ENCODE results near the gene NXPH1. TPM values are rescaled to one million over a fixed set of nuclear protein-coding genes. Genes with fewer than 3 reads are reported as not detected.

NXPH1 gene
- total RNA-seq, 1 experiment from 2014 or later: not detected

GRCh38 chr7:8549046-8549445, 115.6 kb downstream of the NXPH1 start:
- POLR2A ChIA-PET (ENCODE audit: low non-redundant PET): no interaction called here
- no peak overlapping the region for H3K4me3 ChIP-seq (ENCODE audit: low read depth, low read length, poor library complexity, severe bottlenecking)
- H3K4me1 ChIP-seq (ENCODE audit: insufficient read depth, low read length, poor library complexity, severe bottlenecking): no peaks in the 10 kb centered on the region
- no peaks in the 10 kb centered on the region for H3K36me3 ChIP-seq (ENCODE audit: insufficient read depth, low read length, poor library complexity, severe bottlenecking)
- TF ChIP-seq EZH2 (IDR thresholded peaks at IDR 0.05; ENCODE audit: borderline replicate concordance, low read depth, low read length, poor library complexity, severe bottlenecking): no peak
- no peak for TF ChIP-seq CTCF (conservative IDR thresholded peaks at IDR 0.05; ENCODE audit: low read depth, low read length)
- peaks cover 3% of the 10 kb centered on the region for H3K27me3 ChIP-seq (replicated peaks; ENCODE audit: insufficient read depth, low read depth, low read length, poor library complexity)
- intact Hi-C loops (cut with micrococcal nuclease; ENCODE audit: unreplicated experiment): no loop called here
- CTCF ChIA-PET: no interaction called here
- BruUV-seq (replicated peaks): no TSS peak
- H3K27ac ChIP-seq (ENCODE audit: low read depth, low read length, poor library complexity, severe bottlenecking): no peak overlapping the region
- no peaks in the 10 kb centered on the region for H3K9me3 ChIP-seq (ENCODE audit: low read depth, low read length, poor library complexity, severe bottlenecking)
- no peak for DNase-seq (ENCODE audit: low spot score)

- H3K4me3 ChIP-seq (ENCODE audit: low read depth, low read length, poor library complexity, severe bottlenecking): no peak overlapping the region
- peaks cover 28% of the 10 kb centered on the region for H3K27me3 ChIP-seq (replicated peaks; ENCODE audit: insufficient read depth, low read depth, low read length, poor library complexity)
- CTCF ChIA-PET: no interaction called here
- H3K36me3 ChIP-seq (ENCODE audit: insufficient read depth, low read length, poor library complexity, severe bottlenecking): no peaks in the 10 kb centered on the region
- intact Hi-C loops (cut with micrococcal nuclease; ENCODE audit: unreplicated experiment): no loop called here
- H3K4me1 ChIP-seq (ENCODE audit: insufficient read depth, low read length, poor library complexity, severe bottlenecking): no peaks in the 10 kb centered on the region
- POLR2A ChIA-PET (ENCODE audit: low non-redundant PET): no interaction called here
- H3K27ac ChIP-seq (ENCODE audit: low read depth, low read length, poor library complexity, severe bottlenecking): no peak overlapping the region
- BruUV-seq (replicated peaks): no TSS peak
- DNase-seq (ENCODE audit: low spot score): no peak
- TF ChIP-seq EZH2 (IDR thresholded peaks at IDR 0.05; ENCODE audit: borderline replicate concordance, low read depth, low read length, poor library complexity, severe bottlenecking) (no peak), CTCF (conservative IDR thresholded peaks at IDR 0.05; ENCODE audit: low read depth, low read length) (no peak)
- no peaks in the 10 kb centered on the region for H3K9me3 ChIP-seq (ENCODE audit: low read depth, low read length, poor library complexity, severe bottlenecking)
Measured at GRCh38 chr7:8560501-8560900, 127.1 kb downstream of the NXPH1 start.

DNA sequence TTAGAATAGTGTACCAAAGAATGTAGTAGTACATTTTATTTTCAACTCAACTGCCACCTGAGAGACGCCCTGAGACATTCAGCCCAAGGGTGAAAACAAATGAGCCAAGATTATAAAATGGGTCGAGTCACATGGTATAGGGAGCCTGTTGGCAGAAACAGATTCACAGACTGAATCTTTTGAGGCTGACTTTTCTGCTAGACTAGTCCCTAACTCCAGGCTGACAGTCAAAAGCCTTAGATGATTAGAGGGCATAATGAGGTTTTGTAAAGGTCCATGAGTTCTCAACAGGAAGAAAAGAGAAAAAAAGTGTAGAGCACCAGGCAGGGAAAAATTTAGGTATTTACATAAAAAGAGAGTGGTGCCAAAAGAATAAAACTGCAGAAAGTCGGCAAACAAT, 128.0 kb downstream of the NXPH1 start:
- no peaks in the 10 kb centered on the region for H3K9me3 ChIP-seq (ENCODE audit: low read depth, low read length, poor library complexity, severe bottlenecking)
- H3K27ac ChIP-seq (ENCODE audit: low read depth, low read length, poor library complexity, severe bottlenecking): no peak overlapping the region
- peaks cover 28% of the 10 kb centered on the region for H3K27me3 ChIP-seq (replicated peaks; ENCODE audit: insufficient read depth, low read depth, low read length, poor library complexity)
- no peak overlapping the region for H3K4me3 ChIP-seq (ENCODE audit: low read depth, low read length, poor library complexity, severe bottlenecking)
- POLR2A ChIA-PET (ENCODE audit: low non-redundant PET): no interaction called here
- no peak for DNase-seq (ENCODE audit: low spot score)
- no peaks in the 10 kb centered on the region for H3K4me1 ChIP-seq (ENCODE audit: insufficient read depth, low read length, poor library complexity, severe bottlenecking)
- H3K36me3 ChIP-seq (ENCODE audit: insufficient read depth, low read length, poor library complexity, severe bottlenecking): no peaks in the 10 kb centered on the region
- intact Hi-C loops (cut with micrococcal nuclease; ENCODE audit: unreplicated experiment): no loop called here
- TF ChIP-seq EZH2 (IDR thresholded peaks at IDR 0.05; ENCODE audit: borderline replicate concordance, low read depth, low read length, poor library complexity, severe bottlenecking): no peak
- CTCF ChIA-PET: no interaction called here
- no TSS peak for BruUV-seq (replicated peaks)

- TF ChIP-seq CTCF (conservative IDR thresholded peaks at IDR 0.05; ENCODE audit: low read depth, low read length) (no peak), EZH2 (IDR thresholded peaks at IDR 0.05; ENCODE audit: borderline replicate concordance, low read depth, low read length, poor library complexity, severe bottlenecking) (no peak)
Measured at GRCh38 chr7:8564281-8564680, 130.9 kb downstream of the NXPH1 start.

More at GRCh38 chr7:8564281-8564680, 130.9 kb downstream of the NXPH1 start:
- Histone ChIP-seq H3K27me3 (replicated peaks; ENCODE audit: insufficient read depth, low read depth, low read length, poor library complexity) (peaks cover 21% of the 10 kb centered on the region), H3K4me3 (ENCODE audit: low read depth, low read length, poor library complexity, severe bottlenecking) (no peak overlapping the region), H3K4me1 (ENCODE audit: insufficient read depth, low read length, poor library complexity, severe bottlenecking) (no peaks in the 10 kb centered on the region), H3K9me3 (ENCODE audit: low read depth, low read length, poor library complexity, severe bottlenecking) (no peaks in the 10 kb centered on the region), H3K27ac (ENCODE audit: low read depth, low read length, poor library complexity, severe bottlenecking) (no peak overlapping the region), H3K36me3 (ENCODE audit: insufficient read depth, low read length, poor library complexity, severe bottlenecking) (no peaks in the 10 kb centered on the region)
- no peak for DNase-seq (ENCODE audit: low spot score)
- POLR2A ChIA-PET (ENCODE audit: low non-redundant PET): no interaction called here
- CTCF ChIA-PET: no interaction called here
- no TSS peak for BruUV-seq (replicated peaks)
- intact Hi-C loops (cut with micrococcal nuclease; ENCODE audit: unreplicated experiment): no loop called here

Data from A673 (cell line).